GM12873 (cell line): ENCODE measurements around the gene DIPK1A.

Source experiments
- CTCF ChIP-seq: IDR thresholded peaks from 2 replicates; pipeline ENCODE4 v1.5.1; 2012; ENCODE audit warnings: low read depth, mild to moderate bottlenecking, moderate library complexity, low read length, control low read depth; ENCODE audit not compliant: insufficient read depth; ENCODE audit errors: missing control alignments

The DIPK1A gene

GRCh38 chr1:92921031-92922023, 39.9 kb downstream of the DIPK1A start:
- TF ChIP-seq CTCF, result no peak

- no peak for TF ChIP-seq CTCF
These were observed 44.4 kb downstream of the DIPK1A start for GRCh38 chr1:92916899-92917298.

GRCh38 chr1:92915547-92915946, 45.7 kb downstream of the DIPK1A start:
- no peak for TF ChIP-seq CTCF

GRCh38 chr1:92913093-92913819, 48.0 kb downstream of the DIPK1A start:
- no peak for TF ChIP-seq CTCF

GRCh38 chr1:92910081-92910480, 51.2 kb downstream of the DIPK1A start:
- TF ChIP-seq CTCF, result no peak

GRCh38 chr1:92909321-92909720, 51.9 kb downstream of the DIPK1A start:
- no peak for TF ChIP-seq CTCF
